ENCODE data around the gene YARS1.

GRCh38 chr1:32783851-32784250 is 33.3 kb downstream of the YARS1 start:
- TF ChIP-seq CTCF (IDR thresholded peaks at IDR 0.05) (no peak), POLR2AphosphoS5 (IDR thresholded peaks at IDR 0.05; ENCODE audit: low read depth, low read length) (no peak)
- TF ChIP-seq, protein P1, sequence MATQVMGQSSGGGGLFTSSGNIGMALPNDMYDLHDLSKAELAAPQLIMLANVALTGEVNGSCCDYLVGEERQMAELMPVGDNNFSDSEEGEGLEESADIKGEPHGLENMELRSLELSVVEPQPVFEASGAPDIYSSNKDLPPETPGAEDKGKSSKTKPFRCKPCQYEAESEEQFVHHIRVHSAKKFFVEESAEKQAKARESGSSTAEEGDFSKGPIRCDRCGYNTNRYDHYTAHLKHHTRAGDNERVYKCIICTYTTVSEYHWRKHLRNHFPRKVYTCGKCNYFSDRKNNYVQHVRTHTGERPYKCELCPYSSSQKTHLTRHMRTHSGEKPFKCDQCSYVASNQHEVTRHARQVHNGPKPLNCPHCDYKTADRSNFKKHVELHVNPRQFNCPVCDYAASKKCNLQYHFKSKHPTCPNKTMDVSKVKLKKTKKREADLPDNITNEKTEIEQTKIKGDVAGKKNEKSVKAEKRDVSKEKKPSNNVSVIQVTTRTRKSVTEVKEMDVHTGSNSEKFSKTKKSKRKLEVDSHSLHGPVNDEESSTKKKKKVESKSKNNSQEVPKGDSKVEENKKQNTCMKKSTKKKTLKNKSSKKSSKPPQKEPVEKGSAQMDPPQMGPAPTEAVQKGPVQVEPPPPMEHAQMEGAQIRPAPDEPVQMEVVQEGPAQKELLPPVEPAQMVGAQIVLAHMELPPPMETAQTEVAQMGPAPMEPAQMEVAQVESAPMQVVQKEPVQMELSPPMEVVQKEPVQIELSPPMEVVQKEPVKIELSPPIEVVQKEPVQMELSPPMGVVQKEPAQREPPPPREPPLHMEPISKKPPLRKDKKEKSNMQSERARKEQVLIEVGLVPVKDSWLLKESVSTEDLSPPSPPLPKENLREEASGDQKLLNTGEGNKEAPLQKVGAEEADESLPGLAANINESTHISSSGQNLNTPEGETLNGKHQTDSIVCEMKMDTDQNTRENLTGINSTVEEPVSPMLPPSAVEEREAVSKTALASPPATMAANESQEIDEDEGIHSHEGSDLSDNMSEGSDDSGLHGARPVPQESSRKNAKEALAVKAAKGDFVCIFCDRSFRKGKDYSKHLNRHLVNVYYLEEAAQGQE (IDR thresholded peaks at IDR 0.05; ENCODE audit: insufficient read depth in 1 of 2, low read depth in 2 of 2, low read length in 1 of 2) = no peak
